GM12865 (cell line): ENCODE data around the gene XPR1.
"Not testable (repeated sequence)": the region's sequence is repeated elsewhere in the genome, so short reads cannot be mapped to it uniquely, and the experiment has no call there.

ENCODE experiments used
- DNase-seq: peaks from one replicate; pipeline ENCODE4 v3.0.0; 2010; ENCODE audit warnings: low read depth
- H3K4me3 ChIP-seq: 2 replicates; pipeline ENCODE4 v1.5.1; 2011; ENCODE audit warnings: mild to moderate bottlenecking, low read depth, low read length, control low read depth
- CTCF ChIP-seq: IDR thresholded peaks from 2 replicates; pipeline ENCODE4 v1.5.1; 2011; ENCODE audit warnings: low read length, control low read depth, low read depth, inconsistent platforms; ENCODE audit not compliant: insufficient read depth; ENCODE audit errors: missing control alignments

The XPR1 gene

GRCh38 chr1:180789460-180789859 lies 157.6 kb downstream of the XPR1 start:
- no peak for TF ChIP-seq CTCF
- H3K4me3 ChIP-seq = no peak overlapping the region
- no peak for DNase-seq

- DNase-seq, H3K4me3 ChIP-seq: not testable (repeated sequence)
These were observed 159.3 kb downstream of the XPR1 start for GRCh38 chr1:180791152-180791551.

- no peak for TF ChIP-seq CTCF
- no peak overlapping the region for H3K4me3 ChIP-seq
- peak; percentile 6 for DNase-seq
These were observed 160.0 kb downstream of the XPR1 start for GRCh38 chr1:180791806-180792205.

- no peak for DNase-seq
These were observed 161.6 kb downstream of the XPR1 start for GRCh38 chr1:180793451-180793850.

GRCh38 chr1:180796897-180797640 lies 165.2 kb downstream of the XPR1 start:
- TF ChIP-seq CTCF = no peak
- H3K4me3 ChIP-seq = no peak overlapping the region
- DNase-seq = no peak

More at GRCh38 chr1:180793451-180793850, 161.6 kb downstream of the XPR1 start:
- TF ChIP-seq CTCF = no peak
- no peak overlapping the region for H3K4me3 ChIP-seq

- DNase-seq = no peak
- TF ChIP-seq CTCF = no peak
These were observed 169.1 kb downstream of the XPR1 start for GRCh38 chr1:180800945-180801344.

GRCh38 chr1:180802813-180803212 lies 171.0 kb downstream of the XPR1 start:
- H3K4me3 ChIP-seq = no peak overlapping the region
- no peak for TF ChIP-seq CTCF
- DNase-seq = no peak

More at GRCh38 chr1:180800945-180801344, 169.1 kb downstream of the XPR1 start:
- H3K4me3 ChIP-seq = no peak overlapping the region
